GM23248 (cell line): ENCODE data around the gene AMN1.

Experiments used
- EZH2 ChIP-seq: fragments of 200-600 bp; sonication (generic); IDR thresholded peaks from 2 replicates; pipeline ENCODE4 v1.6.1; 2018; ENCODE audit warnings: antibody characterized with exemption, mild to moderate bottlenecking; ENCODE audit not compliant: insufficient read depth, poor library complexity, severe bottlenecking
- EZH2phosphoT487 ChIP-seq: fragments of 200-600 bp; sonication (generic); IDR thresholded peaks from 2 replicates; pipeline ENCODE4 v1.6.1; 2018; ENCODE audit warnings: antibody characterized with exemption, moderate library complexity, mild to moderate bottlenecking, low read depth; ENCODE audit not compliant: insufficient read depth

DNA sequence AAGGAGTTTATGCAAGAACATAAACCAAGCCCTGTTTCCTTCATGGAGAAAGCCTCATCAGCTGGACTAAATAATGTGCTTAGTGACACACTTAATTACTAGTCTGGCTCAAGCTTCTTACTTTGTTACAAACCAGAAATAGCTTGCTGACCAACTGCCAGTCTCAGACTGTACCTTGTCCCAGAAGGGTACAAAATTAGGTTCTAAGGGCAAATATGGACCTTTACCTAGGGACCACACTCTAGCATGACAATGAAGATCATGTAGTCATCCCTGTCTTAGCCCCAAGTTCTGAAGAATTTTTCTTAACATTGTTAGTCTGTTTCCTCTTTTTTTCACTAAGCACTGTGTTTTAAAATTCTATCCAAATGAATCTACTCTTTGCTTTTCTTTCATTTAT is 2.2 kb downstream of the AMN1 start:
- no peak for TF ChIP-seq EZH2
- no peak for TF ChIP-seq EZH2phosphoT487
